NOMO-1 (cell line): Measurements from ENCODE around the gene CARHSP1.
A peak's percentile ranks its signal among the peaks of the same experiment; 100 is the strongest.
"Not testable (repeated sequence)": the region's sequence is repeated elsewhere in the genome, so short reads cannot be mapped to it uniquely, and the experiment has no call there.

ENCODE experiments used
- DNase-seq, 2 experiments: peaks; one replicate each; lab custom pipeline; 2025; ENCODE audit not compliant: unreplicated experiment in 2 of 2; lab: John Stamatoyannopoulos, UW

Gene CARHSP1

GRCh38 chr16:8858994-8859912 lies 9.6 kb downstream of the CARHSP1 start:
- DNase-seq, result no peak

- DNase-seq, result no peak
Observed at GRCh38 chr16:8855972-8856371, 12.8 kb downstream of the CARHSP1 start.

DNA sequence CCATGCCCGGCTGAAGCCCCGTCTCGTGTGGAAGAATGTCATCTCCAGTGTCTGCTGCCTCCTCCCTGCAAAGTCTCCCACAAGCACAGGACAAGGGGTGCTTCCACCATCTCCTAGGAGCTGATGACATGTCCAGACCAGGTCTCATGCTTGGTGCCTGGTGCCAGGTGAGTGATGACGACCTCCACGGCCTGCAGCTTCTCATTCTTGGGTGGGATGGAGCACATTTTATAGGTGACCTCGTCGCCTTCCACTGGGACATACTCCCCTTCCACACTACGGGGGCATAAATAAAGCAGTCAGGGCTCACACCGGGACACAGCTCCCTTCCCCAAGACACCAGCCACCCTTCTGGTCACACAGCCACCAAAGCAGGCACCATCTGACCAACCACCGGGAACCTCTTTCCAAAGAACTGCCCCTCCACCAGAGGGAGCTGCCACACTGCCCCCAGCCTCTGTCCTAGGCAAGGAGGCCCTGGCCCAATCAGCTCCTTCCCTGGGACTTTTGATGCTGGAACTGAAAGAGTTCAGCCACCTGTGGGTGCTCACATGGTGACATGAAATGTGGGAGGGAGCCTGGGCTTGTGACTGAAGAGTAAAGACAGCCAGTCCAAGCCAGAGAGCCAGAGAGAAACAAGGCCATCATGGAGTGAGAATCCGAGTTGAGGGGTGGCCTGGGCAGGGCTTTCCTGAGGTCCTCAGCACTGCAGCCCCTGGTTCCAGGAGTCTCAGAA lies 13.6 kb downstream of the CARHSP1 start:
- DNase-seq, result no peak

DNA sequence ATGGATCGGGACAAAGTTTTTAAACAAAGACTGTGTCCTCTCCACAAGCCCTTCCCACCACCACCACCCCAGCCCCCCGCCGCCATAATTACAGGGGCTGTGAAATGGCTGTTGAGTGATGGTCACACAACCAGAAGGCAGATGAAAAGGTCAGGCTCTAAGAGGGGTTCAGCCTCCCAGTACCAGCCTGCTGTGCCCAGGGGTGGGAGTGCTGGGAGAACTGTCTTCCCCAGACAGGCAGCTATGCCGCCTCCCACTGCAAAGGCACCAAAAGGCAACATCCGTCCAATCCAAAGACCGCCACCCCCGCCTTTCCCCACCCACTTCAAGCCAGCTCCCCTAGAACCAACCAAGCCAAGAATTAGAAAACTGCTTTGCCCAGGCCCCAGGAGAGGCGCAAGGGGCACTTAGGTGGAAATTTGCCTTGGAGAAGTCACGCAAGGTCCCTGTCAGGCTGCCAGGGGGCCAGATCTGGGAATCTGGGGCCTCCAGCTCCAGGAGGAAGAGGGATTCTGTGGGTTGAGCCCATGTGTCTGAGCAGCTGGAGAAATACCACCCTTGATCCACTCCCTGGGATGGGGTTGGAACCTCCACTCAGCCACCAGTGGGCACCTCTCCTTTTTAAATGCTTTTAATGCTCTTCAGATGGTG lies 14.4 kb downstream of the CARHSP1 start:
- no peak for DNase-seq

DNA sequence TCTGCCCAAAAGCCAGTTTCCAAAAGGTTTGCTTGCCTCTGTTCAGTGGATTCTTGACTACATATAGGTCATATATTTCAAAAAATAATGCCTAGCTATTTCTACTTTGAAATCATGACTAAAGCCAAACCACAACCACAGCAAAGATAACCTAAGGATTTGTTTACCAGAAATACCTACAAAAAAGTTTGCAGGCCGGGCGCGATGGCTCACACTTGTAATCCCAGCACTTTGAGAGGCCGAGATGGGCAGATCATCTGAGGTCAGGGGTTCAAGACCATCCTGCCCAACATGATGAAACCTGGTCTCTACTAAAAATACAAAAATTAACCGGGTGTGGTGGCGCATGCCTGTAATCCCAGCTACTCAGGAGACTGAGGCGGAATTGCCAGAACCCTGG lies 15.2 kb downstream of the CARHSP1 start:
- DNase-seq, result no peak

DNA sequence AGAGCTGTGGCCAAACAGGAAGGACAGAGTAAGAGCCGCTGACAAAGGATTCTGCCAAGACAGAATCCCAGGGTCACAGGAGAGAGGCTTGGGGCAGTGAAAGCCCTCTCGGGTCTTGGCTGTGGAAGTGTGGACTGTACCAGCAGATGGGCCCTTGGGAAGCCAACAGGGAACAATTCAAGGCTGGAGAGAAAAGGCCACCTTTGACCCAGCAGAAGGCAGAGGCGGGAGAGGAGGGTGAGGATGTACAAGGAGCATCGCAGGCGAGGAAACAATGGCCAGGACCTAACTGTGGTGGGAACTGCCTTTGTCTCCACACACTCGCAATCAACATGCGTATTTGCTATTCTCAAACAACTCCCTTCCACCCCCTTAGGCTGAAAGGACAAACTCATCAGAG lies 15.7 kb downstream of the CARHSP1 start:
- DNase-seq, result no peak

- DNase-seq, result no peak
Observed at GRCh38 chr16:8852534-8852933, 16.3 kb downstream of the CARHSP1 start.

DNA sequence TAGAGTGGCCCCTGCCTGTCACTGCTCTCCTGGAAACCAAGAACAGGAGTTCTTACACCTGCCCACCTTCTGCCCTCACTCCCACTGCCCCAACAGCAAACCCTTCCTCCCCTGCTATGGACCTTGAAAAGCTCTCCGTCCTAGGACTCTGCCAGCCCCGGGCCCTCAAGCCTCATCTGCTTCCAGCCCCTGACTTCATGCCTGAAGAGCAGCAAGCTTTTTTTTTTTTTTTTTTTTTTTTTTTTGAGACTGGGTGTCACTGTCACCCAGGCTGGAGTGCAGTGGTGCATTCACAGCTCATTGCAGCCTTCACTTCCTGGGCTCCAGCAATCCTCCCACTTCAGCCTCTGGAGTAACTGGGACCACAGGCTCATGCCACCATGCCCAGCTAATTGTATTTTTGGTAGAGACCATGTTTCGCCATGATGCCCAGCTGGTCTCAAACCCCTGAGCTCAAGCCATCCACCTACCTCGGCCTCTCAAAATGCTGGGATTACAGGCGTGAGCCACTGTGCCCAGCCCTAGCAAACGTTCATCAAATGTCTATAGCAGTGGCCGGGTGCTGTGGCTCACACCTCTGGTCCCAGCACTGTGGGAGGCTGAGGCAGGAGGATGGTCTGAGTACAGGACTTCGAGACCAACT lies 16.9 kb downstream of the CARHSP1 start:
- no peak for DNase-seq

DNA sequence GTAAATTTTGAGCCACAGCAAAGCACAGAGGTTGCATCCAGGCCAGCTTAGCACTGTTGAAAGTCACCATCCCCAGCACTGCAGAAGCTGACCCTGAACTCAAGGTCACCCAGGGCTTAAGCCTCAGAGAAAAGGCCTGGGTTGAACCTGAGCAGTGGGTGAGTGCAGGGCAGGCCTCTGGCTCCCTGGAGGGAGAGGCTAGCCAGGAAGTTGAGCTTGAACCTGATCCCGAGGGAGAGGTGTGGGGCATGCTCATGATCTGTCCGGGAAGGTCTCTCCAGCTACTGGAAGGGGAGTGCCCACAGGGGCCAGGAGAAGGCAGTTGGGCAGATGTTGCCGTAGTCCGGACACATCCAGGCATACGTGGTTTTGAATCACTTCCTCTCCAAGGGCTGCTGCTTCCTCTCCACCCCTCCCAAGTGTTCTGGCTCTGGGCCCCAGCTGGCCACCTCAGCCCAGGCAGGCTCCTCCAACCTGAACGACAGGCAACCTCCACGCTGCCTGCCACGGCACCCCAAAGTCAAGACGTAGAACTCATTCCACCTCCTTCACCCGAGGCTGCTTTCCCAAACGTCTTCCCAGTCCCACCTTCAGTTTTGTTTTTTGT lies 18.4 kb downstream of the CARHSP1 start:
- DNase-seq, result peak; percentile 78 to 84

GRCh38 chr16:8849411-8850011 lies 19.3 kb downstream of the CARHSP1 start:
- no peak for DNase-seq

DNA sequence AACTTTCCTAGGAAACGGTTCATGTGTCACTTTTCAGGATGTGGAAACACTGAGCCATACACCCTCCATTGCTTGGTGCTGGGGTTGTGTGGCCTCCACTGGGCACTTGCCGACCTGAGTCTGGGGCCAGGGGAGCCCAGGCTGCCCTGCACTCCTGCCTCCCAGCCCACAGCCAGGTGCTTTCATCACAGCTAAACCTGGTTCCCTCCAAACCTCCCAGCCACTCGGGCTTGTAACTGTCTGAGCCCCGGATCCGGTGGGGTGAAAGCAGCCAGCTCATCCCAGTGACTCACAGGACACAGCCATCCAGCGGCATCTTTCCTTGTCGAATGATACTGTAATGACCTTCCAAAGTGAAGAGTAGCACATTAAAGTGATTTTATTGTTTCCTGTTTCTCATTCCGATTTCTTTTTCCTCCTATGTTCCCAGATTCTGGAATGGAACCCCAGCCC lies 19.8 kb downstream of the CARHSP1 start:
- DNase-seq, result no peak

- DNase-seq, result no peak
Observed at GRCh38 chr16:8848231-8848938, 20.4 kb downstream of the CARHSP1 start.

DNA sequence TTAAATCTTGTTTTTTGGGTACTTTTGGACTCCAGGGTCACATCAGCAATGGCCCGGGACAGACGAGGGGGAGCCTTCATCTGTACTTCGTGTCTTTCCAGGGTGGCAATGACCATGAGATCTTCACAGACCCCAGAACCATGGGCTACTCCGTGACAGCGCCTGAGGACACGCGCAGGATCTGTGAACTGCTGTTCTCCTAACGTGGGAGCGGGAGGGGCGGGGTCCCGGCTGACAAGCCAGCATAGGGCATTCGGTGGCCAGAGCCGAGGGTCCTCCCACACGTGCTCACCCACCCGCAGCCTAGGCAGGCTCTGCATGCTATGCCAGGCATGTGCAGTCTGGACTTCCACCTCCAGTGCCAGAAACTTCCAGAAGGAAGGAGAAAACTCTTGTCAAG lies 21.2 kb downstream of the CARHSP1 start:
- DNase-seq, result no peak

- DNase-seq, result no peak
Observed at GRCh38 chr16:8847145-8847544, 21.7 kb downstream of the CARHSP1 start.

DNA sequence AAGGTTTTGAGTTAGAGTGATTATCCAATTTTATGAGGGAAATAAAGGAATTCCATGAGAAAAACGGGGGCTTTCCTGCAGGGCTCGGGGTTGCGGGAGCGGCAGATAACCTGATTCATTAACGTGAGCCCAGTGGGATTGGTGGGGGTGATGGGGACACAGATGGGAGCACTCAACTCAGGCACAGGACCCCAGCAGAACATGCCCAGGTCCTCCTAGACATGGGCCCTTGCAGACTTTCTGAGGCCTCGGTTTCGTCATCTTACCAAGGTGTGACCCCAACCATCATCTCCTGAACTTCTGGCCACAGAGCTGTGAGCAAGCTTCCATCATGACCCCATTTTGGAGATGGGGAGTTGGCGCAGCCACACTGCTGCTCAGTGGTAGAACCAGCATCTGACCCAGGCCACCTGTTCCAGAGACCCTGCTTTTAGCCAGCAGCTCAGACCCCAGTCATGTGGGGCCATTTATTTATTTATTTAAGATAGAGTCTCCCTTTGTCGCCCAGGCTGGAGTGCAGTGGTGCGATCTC lies 22.3 kb downstream of the CARHSP1 start:
- DNase-seq, result no peak

DNA sequence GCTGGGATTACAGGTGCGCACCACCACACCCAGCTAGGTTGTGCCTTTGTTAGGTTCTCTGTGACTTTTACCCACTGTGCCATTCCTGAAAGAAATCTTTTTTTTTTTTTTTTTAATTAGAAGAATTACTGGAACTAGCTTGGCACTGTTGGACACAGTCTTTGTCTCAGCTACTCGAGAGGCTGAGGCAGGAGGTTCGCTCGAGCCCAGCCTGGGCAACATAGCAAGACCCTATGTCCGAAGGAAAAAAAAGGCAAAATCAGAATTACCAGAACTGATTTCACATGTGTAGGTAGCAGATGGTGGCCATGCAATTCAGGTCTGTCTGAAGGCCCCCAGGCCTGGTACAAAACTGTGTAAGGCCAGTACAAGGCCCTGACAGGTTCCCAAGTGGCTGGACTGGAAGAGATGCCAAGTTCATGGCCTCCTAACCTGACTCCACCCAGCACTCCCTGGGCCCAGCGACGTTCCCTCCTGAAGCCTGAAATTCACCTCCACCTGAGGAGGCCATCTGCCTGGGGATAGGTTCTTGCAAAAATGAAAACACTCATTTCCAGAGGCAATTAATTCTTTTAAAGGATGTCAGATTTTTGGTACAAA lies 23.0 kb downstream of the CARHSP1 start:
- DNase-seq, result no peak

DNA sequence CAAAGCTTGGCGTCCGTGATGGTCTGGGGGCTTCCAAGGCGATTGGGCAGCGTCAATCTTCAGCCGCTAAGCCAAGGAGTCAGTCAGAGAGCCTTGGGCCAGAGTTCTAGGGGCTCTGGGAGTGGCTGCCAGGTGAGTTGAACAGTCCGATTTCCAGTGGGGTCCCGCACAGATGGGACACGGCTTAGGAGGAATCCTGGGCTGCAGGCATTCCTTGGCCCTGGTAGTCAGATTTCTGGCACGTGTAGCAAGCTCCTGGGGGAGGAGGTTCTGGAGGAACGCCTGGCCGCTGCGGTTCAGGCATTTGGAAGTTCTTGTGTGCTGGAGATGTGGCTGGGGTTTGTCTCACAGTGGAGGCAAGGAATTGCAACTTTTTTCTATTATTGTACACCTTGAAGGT lies 25.5 kb downstream of the CARHSP1 start:
- not testable (repeated sequence) for DNase-seq

DNA sequence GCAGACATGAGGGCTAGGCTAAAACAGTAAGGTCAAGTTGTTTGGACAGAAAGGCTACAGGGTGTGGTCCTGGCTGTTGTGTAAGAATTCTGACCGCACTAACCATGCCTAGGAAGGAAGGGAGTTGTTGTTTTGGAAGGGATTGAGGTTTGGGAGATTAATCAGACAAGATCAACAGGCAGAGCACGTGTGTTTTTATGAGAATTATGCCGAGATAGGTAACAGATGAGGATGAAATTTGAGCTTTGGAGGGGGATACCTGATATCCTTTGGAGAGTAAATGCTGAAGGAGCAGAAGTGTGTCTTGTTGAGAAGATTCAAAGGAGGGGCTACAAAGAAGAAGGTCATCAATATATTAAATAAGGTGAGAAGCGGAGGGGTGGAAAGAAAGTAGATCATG lies 26.8 kb downstream of the CARHSP1 start:
- not testable (repeated sequence) for DNase-seq

DNA sequence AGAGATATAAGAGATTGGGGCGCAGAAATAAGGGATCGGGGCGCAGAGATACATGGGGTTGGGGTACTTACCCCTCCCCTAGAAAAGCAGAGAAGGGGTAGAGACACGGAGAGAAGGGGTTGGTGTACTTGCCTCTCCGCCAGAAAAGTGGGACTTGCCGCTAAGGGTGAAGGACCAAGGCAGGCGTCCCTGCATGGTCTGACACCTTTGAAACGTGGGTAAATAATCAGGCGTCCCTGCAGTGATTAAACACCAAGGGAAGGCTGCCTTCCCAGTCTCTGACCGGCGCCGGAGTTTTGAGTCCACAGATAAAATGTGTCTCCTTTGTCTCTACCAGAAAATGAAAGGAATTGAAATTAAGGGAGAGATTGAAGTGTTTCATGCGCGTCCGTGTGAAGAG lies 31.2 kb downstream of the CARHSP1 start:
- not testable (repeated sequence) for DNase-seq
